PFSK-1 (cell line): ENCODE data around the gene WDR45B.

ENCODE experiments used
- FOXP2 ChIP-seq: optimal IDR thresholded peaks from 2 replicates; pipeline ENCODE3; 2011; ENCODE audit warnings: borderline replicate concordance, control low read depth, inconsistent platforms; ENCODE audit not compliant: insufficient read depth; ENCODE audit errors: extremely low read length, extremely low read depth
- POLR2AphosphoS5 ChIP-seq: IDR thresholded peaks from 2 replicates; pipeline ENCODE4 v1.6.1; 2012; ENCODE audit warnings: low read depth, mild to moderate bottlenecking, control low read depth, low read length, moderate library complexity
- SIN3A ChIP-seq: IDR thresholded peaks from 2 replicates; pipeline ENCODE4 v1.6.1; 2012; ENCODE audit warnings: mild to moderate bottlenecking, low read length, moderate library complexity, borderline replicate concordance; ENCODE audit not compliant: insufficient read depth
- TAF1 ChIP-seq: IDR thresholded peaks from 2 replicates; pipeline ENCODE4 v1.6.1; 2012; ENCODE audit warnings: low read length, control low read depth, borderline replicate concordance; ENCODE audit not compliant: insufficient read depth
- TF ChIP-seq, protein P1 (sequence below), 2 experiments: IDR thresholded peaks; 2 replicates each; pipeline versions ENCODE4 v1.6.1 to v1.8.0; 2011 to 2012; ENCODE audit warnings: low read depth in 2 of 2, low read length in 2 of 2, control low read depth in 1 of 2, inconsistent platforms in 1 of 2, mild to moderate bottlenecking in 1 of 2, moderate library complexity in 1 of 2; ENCODE audit not compliant: insufficient read depth in 1 of 2

WDR45B gene

DNA sequence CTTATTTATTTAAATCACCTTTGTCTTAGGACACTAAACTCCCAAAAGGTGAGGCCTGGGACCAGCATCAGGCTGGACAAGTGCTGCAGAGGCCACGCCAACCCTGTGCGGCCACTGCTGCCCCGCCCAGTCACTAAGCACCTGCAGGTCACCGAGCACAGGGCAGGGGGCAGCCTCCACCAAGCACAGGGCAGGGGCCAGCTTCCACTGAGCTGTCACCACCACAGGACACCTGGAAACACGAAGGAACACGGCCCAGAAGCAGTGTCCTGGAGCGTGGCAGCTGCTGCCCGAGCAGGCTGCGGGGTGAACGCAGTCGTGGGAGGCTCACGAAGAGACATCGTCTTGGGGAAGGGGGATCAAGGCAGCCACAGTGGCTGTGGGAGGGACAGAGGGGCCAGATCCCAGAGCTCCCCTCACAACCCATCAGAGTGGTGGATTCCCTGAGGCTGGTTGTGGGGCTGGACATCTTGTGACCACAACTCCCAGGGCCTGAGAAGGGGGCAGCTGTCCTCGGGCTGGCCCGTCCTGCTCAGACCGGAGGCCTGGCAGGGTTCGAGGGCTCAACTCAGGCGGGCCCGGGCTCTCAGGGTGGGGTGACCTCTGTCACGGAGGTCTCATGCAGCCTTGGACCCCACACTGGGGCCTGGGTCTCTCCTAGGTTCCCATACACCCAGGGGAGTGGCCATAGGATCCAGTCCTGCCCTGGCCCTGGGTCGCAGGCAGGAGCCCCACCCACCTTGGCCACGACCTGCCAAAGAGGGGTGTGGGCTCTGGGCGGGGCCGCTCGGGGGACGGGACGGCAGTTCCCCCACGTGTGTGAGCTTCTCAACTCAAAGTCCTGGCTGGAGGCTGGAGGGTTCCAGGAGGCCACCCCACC lies 31.6 kb upstream of the WDR45B start:
- TF ChIP-seq, protein P1, sequence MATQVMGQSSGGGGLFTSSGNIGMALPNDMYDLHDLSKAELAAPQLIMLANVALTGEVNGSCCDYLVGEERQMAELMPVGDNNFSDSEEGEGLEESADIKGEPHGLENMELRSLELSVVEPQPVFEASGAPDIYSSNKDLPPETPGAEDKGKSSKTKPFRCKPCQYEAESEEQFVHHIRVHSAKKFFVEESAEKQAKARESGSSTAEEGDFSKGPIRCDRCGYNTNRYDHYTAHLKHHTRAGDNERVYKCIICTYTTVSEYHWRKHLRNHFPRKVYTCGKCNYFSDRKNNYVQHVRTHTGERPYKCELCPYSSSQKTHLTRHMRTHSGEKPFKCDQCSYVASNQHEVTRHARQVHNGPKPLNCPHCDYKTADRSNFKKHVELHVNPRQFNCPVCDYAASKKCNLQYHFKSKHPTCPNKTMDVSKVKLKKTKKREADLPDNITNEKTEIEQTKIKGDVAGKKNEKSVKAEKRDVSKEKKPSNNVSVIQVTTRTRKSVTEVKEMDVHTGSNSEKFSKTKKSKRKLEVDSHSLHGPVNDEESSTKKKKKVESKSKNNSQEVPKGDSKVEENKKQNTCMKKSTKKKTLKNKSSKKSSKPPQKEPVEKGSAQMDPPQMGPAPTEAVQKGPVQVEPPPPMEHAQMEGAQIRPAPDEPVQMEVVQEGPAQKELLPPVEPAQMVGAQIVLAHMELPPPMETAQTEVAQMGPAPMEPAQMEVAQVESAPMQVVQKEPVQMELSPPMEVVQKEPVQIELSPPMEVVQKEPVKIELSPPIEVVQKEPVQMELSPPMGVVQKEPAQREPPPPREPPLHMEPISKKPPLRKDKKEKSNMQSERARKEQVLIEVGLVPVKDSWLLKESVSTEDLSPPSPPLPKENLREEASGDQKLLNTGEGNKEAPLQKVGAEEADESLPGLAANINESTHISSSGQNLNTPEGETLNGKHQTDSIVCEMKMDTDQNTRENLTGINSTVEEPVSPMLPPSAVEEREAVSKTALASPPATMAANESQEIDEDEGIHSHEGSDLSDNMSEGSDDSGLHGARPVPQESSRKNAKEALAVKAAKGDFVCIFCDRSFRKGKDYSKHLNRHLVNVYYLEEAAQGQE (IDR thresholded peaks at IDR 0.05; ENCODE audit: insufficient read depth in 1 of 2, low read depth in 2 of 2, low read length in 2 of 2), result no peak
- TF ChIP-seq POLR2AphosphoS5 (no peak), FOXP2 (no peak), SIN3A (no peak), TAF1 (no peak)

DNA sequence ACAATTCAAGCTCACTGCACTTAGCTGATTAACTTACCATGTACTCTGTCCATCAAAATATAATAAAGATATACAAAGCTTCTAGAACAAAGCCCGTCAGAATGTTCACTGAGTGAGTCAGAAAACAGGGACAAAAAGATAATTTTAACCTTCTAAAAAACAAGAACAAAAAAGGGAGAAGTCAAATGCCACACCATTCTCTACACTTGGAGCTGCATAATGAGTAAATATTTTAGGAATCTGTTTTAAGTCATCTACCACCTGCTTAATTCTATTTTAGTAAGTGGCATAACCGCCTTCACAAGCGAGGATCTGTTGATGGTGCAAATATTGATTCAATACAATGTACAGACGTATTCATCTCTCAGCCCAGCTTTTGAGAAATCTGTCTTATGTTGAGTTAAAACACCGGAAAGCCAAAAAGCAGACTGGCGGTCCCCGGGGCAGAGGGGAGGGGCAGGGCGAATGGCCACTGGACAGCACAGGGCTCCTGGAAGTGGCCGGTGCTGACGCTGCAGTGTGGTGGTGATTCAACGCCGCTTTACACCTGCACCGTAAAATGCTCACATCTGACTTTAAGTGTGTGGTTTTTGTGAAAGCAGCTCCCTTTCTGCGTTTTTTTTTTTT lies 30.1 kb upstream of the WDR45B start:
- no peak for TF ChIP-seq POLR2AphosphoS5
- TF ChIP-seq, protein P1 (IDR thresholded peaks at IDR 0.05; ENCODE audit: insufficient read depth in 1 of 2, low read depth in 2 of 2, low read length in 2 of 2), result no peak
- TF ChIP-seq SIN3A, result no peak
- TF ChIP-seq TAF1, result no peak
- TF ChIP-seq FOXP2, result no peak

DNA sequence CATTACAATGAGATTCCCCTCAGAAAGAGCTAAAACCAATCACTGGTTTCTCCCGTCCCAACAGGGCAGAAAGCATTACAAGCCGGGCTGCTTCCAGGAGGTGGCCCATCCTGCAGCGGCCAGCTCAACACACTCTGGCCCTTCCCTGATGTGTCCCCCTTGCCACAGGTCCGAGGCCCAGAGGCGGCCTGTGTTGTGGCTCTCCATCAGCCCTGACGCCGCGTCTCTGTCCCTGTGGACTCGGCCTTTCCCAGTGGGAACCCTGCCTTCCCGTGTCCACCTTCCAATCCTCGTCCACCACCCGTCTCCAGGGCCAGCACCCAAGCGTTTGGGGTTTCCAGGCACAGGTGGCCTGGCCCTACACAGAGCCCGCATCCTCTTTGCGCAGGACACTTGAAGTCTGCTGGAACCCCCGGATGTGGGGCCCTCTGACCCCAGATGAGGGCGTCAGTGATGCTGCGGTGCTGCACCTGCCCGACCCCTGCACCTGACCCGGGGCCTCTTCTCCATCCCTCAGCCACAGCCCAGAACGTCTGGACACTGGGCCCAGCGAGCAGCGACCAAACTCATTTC lies 29.2 kb upstream of the WDR45B start:
- TF ChIP-seq TAF1, result no peak
- no peak for TF ChIP-seq SIN3A
- TF ChIP-seq, protein P1 (IDR thresholded peaks at IDR 0.05; ENCODE audit: insufficient read depth in 1 of 2, low read depth in 2 of 2, low read length in 2 of 2), result no peak
- no peak for TF ChIP-seq POLR2AphosphoS5
- no peak for TF ChIP-seq FOXP2

DNA sequence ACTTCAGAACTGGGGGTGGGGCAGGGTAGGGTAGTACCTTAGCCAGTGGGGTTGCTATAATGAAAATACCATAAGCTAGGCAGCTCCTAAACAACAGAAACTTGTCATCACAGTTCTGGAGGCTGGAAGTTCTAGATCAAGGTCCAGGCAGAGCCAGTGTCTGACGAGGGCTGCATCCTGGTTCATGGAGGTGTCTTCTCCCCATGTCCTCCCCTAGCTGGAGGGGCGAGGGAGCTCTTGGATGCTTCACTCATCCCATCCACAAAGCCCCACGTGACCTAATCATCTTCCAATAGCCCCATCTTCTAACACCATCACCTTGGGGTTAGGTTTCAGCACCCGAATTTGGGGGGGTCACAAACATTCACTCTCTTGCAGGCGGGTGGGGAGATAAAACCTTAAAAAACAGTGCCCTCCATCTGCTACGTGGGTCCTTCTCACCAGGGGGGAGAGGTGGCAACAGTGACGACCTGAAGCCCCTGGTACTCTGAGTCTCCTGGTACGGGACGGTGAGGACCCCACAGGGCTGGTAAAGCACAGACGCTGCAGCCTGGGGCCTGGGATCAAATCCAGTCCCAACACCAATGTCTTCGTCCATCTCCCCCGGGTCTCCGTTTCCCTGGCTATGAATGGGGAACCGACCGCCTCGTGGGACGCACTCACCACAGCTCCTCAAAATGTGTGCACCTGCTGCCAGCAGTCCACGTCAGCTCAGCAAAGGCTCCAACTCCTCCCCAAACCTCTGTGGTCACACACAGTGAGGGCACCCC lies 27.4 kb upstream of the WDR45B start:
- no peak for TF ChIP-seq SIN3A
- no peak for TF ChIP-seq POLR2AphosphoS5
- TF ChIP-seq, protein P1 (IDR thresholded peaks at IDR 0.05; ENCODE audit: insufficient read depth in 1 of 2, low read depth in 2 of 2, low read length in 2 of 2), result no peak
- no peak for TF ChIP-seq FOXP2
- no peak for TF ChIP-seq TAF1
